Measurements from ENCODE around the gene TMTC2. TPM values are rescaled to one million over a fixed set of nuclear protein-coding genes. Genes with fewer than 3 reads are reported as not detected.

Gene TMTC2
- total RNA-seq, 1 donor from 2014 or later = 3.4 TPM

DNA sequence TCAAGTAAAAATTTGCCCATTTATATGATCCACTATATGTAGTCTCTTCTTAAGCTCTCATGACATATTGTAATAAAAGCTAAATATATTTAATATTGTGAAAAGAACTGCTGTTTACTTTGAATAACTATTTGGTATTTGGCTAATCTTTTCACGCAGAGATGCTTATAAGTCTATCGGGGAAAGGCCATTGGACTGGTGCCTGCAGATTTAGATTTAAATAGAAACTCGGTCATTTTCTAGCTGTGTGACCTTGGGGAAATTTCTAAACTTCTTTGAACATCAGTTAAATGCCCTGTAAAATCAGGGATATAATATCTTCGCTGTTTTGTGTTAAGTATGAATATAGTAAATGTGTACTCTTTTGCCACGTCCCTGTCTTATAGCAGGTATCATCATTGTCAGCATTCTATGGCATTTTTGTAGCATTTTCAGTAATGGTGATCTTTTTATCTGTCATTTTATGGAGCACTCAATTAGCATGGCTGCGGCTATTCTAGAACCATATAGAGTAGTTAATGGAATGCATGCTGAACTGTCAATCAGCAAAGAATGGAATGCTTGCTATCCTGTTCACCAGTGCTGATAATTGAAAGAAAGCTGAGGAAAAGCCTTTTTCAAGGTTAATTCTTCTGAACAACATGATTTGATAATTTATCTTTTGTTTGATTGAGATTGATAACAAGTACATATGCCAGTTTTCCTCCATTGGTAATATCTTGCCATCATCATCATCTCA, 181.2 kb downstream of the TMTC2 start:
- Histone ChIP-seq H3K27ac (replicated peaks) (no peak overlapping the region), H3K9me3 (replicated peaks) (no peaks in the 10 kb centered on the region), H3K27me3 (ENCODE audit: low read depth) (no peaks in the 10 kb centered on the region), H3K4me1 (no peaks in the 10 kb centered on the region), H3K4me3 (no peak overlapping the region), H3K36me3 (no peaks in the 10 kb centered on the region)
- TF ChIP-seq, protein P1, sequence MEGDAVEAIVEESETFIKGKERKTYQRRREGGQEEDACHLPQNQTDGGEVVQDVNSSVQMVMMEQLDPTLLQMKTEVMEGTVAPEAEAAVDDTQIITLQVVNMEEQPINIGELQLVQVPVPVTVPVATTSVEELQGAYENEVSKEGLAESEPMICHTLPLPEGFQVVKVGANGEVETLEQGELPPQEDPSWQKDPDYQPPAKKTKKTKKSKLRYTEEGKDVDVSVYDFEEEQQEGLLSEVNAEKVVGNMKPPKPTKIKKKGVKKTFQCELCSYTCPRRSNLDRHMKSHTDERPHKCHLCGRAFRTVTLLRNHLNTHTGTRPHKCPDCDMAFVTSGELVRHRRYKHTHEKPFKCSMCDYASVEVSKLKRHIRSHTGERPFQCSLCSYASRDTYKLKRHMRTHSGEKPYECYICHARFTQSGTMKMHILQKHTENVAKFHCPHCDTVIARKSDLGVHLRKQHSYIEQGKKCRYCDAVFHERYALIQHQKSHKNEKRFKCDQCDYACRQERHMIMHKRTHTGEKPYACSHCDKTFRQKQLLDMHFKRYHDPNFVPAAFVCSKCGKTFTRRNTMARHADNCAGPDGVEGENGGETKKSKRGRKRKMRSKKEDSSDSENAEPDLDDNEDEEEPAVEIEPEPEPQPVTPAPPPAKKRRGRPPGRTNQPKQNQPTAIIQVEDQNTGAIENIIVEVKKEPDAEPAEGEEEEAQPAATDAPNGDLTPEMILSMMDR (IDR thresholded peaks at IDR 0.05; ENCODE audit: borderline replicate concordance) = no peak
- intact Hi-C loops (cut with micrococcal nuclease) = no loop called here
- DNase-seq = no peak

DNA sequence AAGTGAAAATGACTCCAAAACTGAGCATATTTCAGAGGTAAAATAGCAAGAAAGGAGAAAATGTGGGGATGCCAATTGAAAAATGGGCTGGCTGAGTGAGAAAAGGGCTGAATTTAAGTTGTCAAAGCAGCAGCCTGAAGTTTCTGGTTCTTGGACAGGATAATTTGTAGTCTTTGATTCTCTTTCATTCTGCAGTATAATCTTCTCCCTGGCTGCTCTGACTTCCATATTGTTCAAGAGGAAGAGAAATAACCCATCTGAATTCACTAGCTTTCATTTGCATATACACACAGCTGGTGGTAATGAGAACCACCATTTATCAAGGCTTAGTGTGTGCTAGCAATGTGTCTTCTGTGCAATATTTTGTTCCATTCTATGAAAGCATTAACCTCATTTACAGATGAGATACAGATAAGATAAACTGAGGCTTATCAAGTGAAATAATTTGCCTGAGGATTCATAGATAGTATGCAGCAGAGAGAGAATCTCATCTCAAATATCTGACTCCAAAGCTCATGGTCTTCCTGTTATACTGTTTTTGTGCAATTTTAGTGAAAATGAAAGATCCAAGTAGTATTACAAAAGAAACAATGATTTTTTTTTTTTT, 184.2 kb downstream of the TMTC2 start:
- Histone ChIP-seq H3K4me3 (no peak overlapping the region), H3K9me3 (replicated peaks) (no peaks in the 10 kb centered on the region), H3K27me3 (ENCODE audit: low read depth) (no peaks in the 10 kb centered on the region), H3K27ac (replicated peaks) (no peak overlapping the region), H3K4me1 (no peaks in the 10 kb centered on the region), H3K36me3 (no peaks in the 10 kb centered on the region)
- no peak for DNase-seq
- intact Hi-C loops (cut with micrococcal nuclease) = no loop called here
- TF ChIP-seq, protein P1 (IDR thresholded peaks at IDR 0.05; ENCODE audit: borderline replicate concordance) = no peak

DNA sequence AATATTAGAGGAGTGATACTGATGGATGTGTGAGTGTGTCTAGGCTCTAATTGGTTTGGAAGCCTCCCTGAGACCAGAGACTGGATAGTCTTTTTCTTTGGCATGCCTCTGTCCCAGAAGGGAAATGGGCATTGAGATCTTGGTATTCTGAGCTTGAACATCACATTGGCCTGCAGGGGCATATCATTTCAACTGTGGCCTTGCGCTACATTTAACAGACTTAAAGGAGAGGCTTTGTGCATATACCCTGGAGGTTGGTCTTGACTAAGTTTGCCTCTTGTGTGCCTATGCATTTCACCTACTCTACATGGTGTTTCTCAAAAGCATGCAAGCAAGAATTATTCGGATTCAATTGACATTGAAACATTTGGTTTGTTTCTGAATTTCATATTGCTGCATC, 185.4 kb downstream of the TMTC2 start:
- intact Hi-C loops (cut with micrococcal nuclease) = no loop called here
- Histone ChIP-seq H3K27me3 (ENCODE audit: low read depth) (no peaks in the 10 kb centered on the region), H3K27ac (replicated peaks) (no peak overlapping the region), H3K36me3 (no peaks in the 10 kb centered on the region), H3K4me1 (no peaks in the 10 kb centered on the region), H3K9me3 (replicated peaks) (no peaks in the 10 kb centered on the region), H3K4me3 (no peak overlapping the region)
- DNase-seq = no peak
- TF ChIP-seq, protein P1 (IDR thresholded peaks at IDR 0.05; ENCODE audit: borderline replicate concordance) = no peak

DNA sequence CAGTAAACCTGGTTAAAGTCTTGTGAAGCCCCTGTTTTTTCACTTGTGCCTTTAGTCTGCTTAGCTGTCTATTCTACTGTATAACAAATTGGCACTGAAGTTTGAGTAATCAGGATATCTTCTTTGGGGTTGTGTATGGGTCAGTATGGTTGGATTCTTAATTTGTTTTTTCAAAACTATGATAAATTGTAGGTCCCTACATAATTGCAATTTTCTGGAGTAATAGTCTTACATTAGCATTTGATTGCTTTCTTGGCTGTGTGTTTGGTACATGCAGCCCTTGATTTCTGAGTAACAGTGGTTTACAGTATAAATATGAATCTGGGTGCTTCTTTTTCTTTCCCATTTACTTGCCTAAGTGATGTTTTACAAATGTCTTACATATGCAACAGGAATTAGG, 186.6 kb downstream of the TMTC2 start:
- DNase-seq = no peak
- TF ChIP-seq, protein P1 (IDR thresholded peaks at IDR 0.05; ENCODE audit: borderline replicate concordance) = no peak
- Histone ChIP-seq H3K9me3 (replicated peaks) (no peaks in the 10 kb centered on the region), H3K4me3 (no peak overlapping the region), H3K27ac (replicated peaks) (no peak overlapping the region), H3K4me1 (no peaks in the 10 kb centered on the region), H3K27me3 (ENCODE audit: low read depth) (no peaks in the 10 kb centered on the region), H3K36me3 (no peaks in the 10 kb centered on the region)
- intact Hi-C loops (cut with micrococcal nuclease) = no loop called here

DNA sequence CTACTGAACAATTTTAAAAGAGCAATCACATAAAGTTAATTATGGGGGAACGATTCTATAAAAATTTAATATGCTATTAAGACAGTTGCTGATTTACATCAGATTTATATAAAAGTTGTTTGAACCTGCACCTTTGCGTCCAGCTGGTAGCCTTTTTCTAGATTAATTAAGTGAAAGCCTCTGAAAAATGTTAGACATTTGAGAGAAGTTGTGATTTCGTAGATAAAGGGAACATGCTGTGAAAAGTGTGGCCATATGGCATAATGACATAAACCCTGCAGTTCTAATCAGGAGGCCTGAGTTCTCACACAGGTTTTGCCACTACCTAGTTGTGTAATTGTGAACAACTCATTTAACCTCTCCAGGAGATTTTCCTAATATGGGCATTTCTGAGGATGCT, 187.2 kb downstream of the TMTC2 start:
- intact Hi-C loops (cut with micrococcal nuclease) = no loop called here
- Histone ChIP-seq H3K36me3 (no peaks in the 10 kb centered on the region), H3K4me1 (no peaks in the 10 kb centered on the region), H3K27me3 (ENCODE audit: low read depth) (no peaks in the 10 kb centered on the region), H3K27ac (replicated peaks) (no peak overlapping the region), H3K4me3 (no peak overlapping the region), H3K9me3 (replicated peaks) (no peaks in the 10 kb centered on the region)
- TF ChIP-seq, protein P1 (IDR thresholded peaks at IDR 0.05; ENCODE audit: borderline replicate concordance) = no peak
- DNase-seq = no peak

Data from left ventricle myocardium inferior (tissue), 1 donor.